ENCODE measurements around the gene RAB19. TPM values are rescaled to one million over a fixed set of nuclear protein-coding genes. Genes with fewer than 3 reads are reported as not detected.

Gene RAB19
- not detected for polyA plus RNA-seq (2012; ENCODE audit: missing spikeins)

- DNase-seq (ENCODE audit: insufficient read length) (no peak), FAIRE-seq (no peak)
- TF ChIP-seq POLR2AphosphoS5 (IDR thresholded peaks at IDR 0.05; ENCODE audit: low read depth, low read length), result no peak
- no peak for TF ChIP-seq POLR2A (IDR thresholded peaks at IDR 0.05; ENCODE audit: low read depth, low read length)
Measured at GRCh38 chr7:140403878-140404564, at the start of gene RAB19. Gene RAB19 (plus strand): TSS chr7:140404058. CDS start chr7:140407647, 3,589 bp downstream.

- no peak for FAIRE-seq
- TF ChIP-seq POLR2A (IDR thresholded peaks at IDR 0.05; ENCODE audit: low read depth, low read length) (no peak), POLR2AphosphoS5 (IDR thresholded peaks at IDR 0.05; ENCODE audit: low read depth, low read length) (no peak), TAF1 (IDR thresholded peaks at IDR 0.05; ENCODE audit: borderline replicate concordance, low read depth, low read length) (no peak)
- no peak for DNase-seq (ENCODE audit: insufficient read length)
Measured at GRCh38 chr7:140358024-140358411, 45.8 kb upstream of the RAB19 start.

- TF ChIP-seq TAF1 (IDR thresholded peaks at IDR 0.05; ENCODE audit: borderline replicate concordance, low read depth, low read length), result no peak
- no peak for TF ChIP-seq POLR2A (IDR thresholded peaks at IDR 0.05; ENCODE audit: low read depth, low read length)
- TF ChIP-seq POLR2AphosphoS5 (IDR thresholded peaks at IDR 0.05; ENCODE audit: low read depth, low read length), result no peak
- FAIRE-seq (no peak), DNase-seq (ENCODE audit: insufficient read length) (no peak)
Measured at GRCh38 chr7:140358412-140359051, 45.3 kb upstream of the RAB19 start.

- TF ChIP-seq POLR2AphosphoS5 (IDR thresholded peaks at IDR 0.05; ENCODE audit: low read depth, low read length) (no peak), POLR2A (IDR thresholded peaks at IDR 0.05; ENCODE audit: low read depth, low read length) (no peak), TAF1 (IDR thresholded peaks at IDR 0.05; ENCODE audit: borderline replicate concordance, low read depth, low read length) (no peak)
- no peak for FAIRE-seq
- DNase-seq (ENCODE audit: insufficient read length), result no peak
Measured at GRCh38 chr7:140360697-140361229, 43.1 kb upstream of the RAB19 start.

- no peak for TF ChIP-seq POLR2A (IDR thresholded peaks at IDR 0.05; ENCODE audit: low read depth, low read length)
- TF ChIP-seq POLR2AphosphoS5 (IDR thresholded peaks at IDR 0.05; ENCODE audit: low read depth, low read length), result no peak
- no peak for TF ChIP-seq TAF1 (IDR thresholded peaks at IDR 0.05; ENCODE audit: borderline replicate concordance, low read depth, low read length)
- FAIRE-seq (no peak), DNase-seq (ENCODE audit: insufficient read length) (no peak)
Measured at GRCh38 chr7:140364819-140365218, 39.0 kb upstream of the RAB19 start.

- no peak for FAIRE-seq
- DNase-seq (ENCODE audit: insufficient read length), result no peak
- TF ChIP-seq TAF1 (IDR thresholded peaks at IDR 0.05; ENCODE audit: borderline replicate concordance, low read depth, low read length) (no peak), POLR2AphosphoS5 (IDR thresholded peaks at IDR 0.05; ENCODE audit: low read depth, low read length) (no peak), POLR2A (IDR thresholded peaks at IDR 0.05; ENCODE audit: low read depth, low read length) (no peak)
Measured at GRCh38 chr7:140367528-140367927, 36.3 kb upstream of the RAB19 start.

GRCh38 chr7:140369294-140369693 lies 34.6 kb upstream of the RAB19 start:
- DNase-seq (ENCODE audit: insufficient read length), result no peak
- FAIRE-seq, result no peak
- no peak for TF ChIP-seq POLR2AphosphoS5 (IDR thresholded peaks at IDR 0.05; ENCODE audit: low read depth, low read length)
- no peak for TF ChIP-seq TAF1 (IDR thresholded peaks at IDR 0.05; ENCODE audit: borderline replicate concordance, low read depth, low read length)
- no peak for TF ChIP-seq POLR2A (IDR thresholded peaks at IDR 0.05; ENCODE audit: low read depth, low read length)

GRCh38 chr7:140375323-140375722 lies 28.5 kb upstream of the RAB19 start:
- no peak for FAIRE-seq
- no peak for DNase-seq (ENCODE audit: insufficient read length)
- TF ChIP-seq TAF1 (IDR thresholded peaks at IDR 0.05; ENCODE audit: borderline replicate concordance, low read depth, low read length) (no peak), POLR2AphosphoS5 (IDR thresholded peaks at IDR 0.05; ENCODE audit: low read depth, low read length) (no peak), POLR2A (IDR thresholded peaks at IDR 0.05; ENCODE audit: low read depth, low read length) (no peak)

GRCh38 chr7:140375892-140376730 lies 27.7 kb upstream of the RAB19 start:
- DNase-seq (ENCODE audit: insufficient read length), result no peak
- FAIRE-seq, result no peak
- TF ChIP-seq POLR2AphosphoS5 (IDR thresholded peaks at IDR 0.05; ENCODE audit: low read depth, low read length), result no peak
- no peak for TF ChIP-seq TAF1 (IDR thresholded peaks at IDR 0.05; ENCODE audit: borderline replicate concordance, low read depth, low read length)
- no peak for TF ChIP-seq POLR2A (IDR thresholded peaks at IDR 0.05; ENCODE audit: low read depth, low read length)

- no peak for DNase-seq (ENCODE audit: insufficient read length)
- TF ChIP-seq POLR2A (IDR thresholded peaks at IDR 0.05; ENCODE audit: low read depth, low read length) (no peak), POLR2AphosphoS5 (IDR thresholded peaks at IDR 0.05; ENCODE audit: low read depth, low read length) (no peak), TAF1 (IDR thresholded peaks at IDR 0.05; ENCODE audit: borderline replicate concordance, low read depth, low read length) (no peak)
Measured at GRCh38 chr7:140383954-140384713, 19.7 kb upstream of the RAB19 start.

More at GRCh38 chr7:140383954-140384713, 19.7 kb upstream of the RAB19 start:
- no peak for FAIRE-seq
